Parathyroid adenoma (tissue), 2 donors: ENCODE results near the gene BLOC1S4.

Experiments used
- H2AFZ ChIP-seq: fragments of 300-600 bp; sonication (generic); one replicate; pipeline ENCODE4 v1.7.0; 2017; ENCODE audit warnings: antibody characterized with exemption, mild to moderate bottlenecking
- H3K27ac ChIP-seq: fragments of 300-600 bp; sonication (generic); one replicate; pipeline ENCODE4 v1.7.0; 2017
- H3K27me3 ChIP-seq: fragments of 300-600 bp; sonication (generic); one replicate; pipeline ENCODE4 v1.7.0; 2017; ENCODE audit warnings: low read length; ENCODE audit not compliant: control insufficient read depth, insufficient read depth
- H3K36me3 ChIP-seq: fragments of 300-600 bp; sonication (generic); one replicate; pipeline ENCODE4 v1.7.0; 2017; ENCODE audit warnings: low read length; ENCODE audit not compliant: control insufficient read depth, insufficient read depth
- H3K4me1 ChIP-seq: fragments of 300-600 bp; sonication (generic); one replicate; pipeline ENCODE4 v1.7.0; 2017; ENCODE audit warnings: control low read depth
- H3K4me2 ChIP-seq: fragments of 300-600 bp; sonication (generic); one replicate; pipeline ENCODE4 v1.7.0; 2017; ENCODE audit warnings: low read length
- H3K4me3 ChIP-seq: fragments of 300-600 bp; sonication (generic); one replicate; pipeline ENCODE4 v1.7.0; 2017; ENCODE audit warnings: low read depth, low read length
- H3K79me2 ChIP-seq: fragments of 300-600 bp; sonication (generic); one replicate; pipeline ENCODE4 v1.7.0; 2017; ENCODE audit warnings: control low read depth
- H3K9ac ChIP-seq: fragments of 300-600 bp; sonication (generic); one replicate; pipeline ENCODE4 v1.7.0; 2017; ENCODE audit warnings: mild to moderate bottlenecking
- H3K9me3 ChIP-seq: fragments of 300-600 bp; sonication (generic); one replicate; pipeline ENCODE4 v1.7.0; 2017; ENCODE audit warnings: low read length; ENCODE audit not compliant: control insufficient read depth
- TF ChIP-seq, protein P1 (sequence below): fragments of 300-600 bp; sonication (generic); IDR thresholded peaks from one replicate; pipeline ENCODE4 v1.7.0; 2017; ENCODE audit warnings: antibody characterized with exemption, mild to moderate bottlenecking
- donor health status: primary hyperparathyroidism.

The BLOC1S4 gene

DNA sequence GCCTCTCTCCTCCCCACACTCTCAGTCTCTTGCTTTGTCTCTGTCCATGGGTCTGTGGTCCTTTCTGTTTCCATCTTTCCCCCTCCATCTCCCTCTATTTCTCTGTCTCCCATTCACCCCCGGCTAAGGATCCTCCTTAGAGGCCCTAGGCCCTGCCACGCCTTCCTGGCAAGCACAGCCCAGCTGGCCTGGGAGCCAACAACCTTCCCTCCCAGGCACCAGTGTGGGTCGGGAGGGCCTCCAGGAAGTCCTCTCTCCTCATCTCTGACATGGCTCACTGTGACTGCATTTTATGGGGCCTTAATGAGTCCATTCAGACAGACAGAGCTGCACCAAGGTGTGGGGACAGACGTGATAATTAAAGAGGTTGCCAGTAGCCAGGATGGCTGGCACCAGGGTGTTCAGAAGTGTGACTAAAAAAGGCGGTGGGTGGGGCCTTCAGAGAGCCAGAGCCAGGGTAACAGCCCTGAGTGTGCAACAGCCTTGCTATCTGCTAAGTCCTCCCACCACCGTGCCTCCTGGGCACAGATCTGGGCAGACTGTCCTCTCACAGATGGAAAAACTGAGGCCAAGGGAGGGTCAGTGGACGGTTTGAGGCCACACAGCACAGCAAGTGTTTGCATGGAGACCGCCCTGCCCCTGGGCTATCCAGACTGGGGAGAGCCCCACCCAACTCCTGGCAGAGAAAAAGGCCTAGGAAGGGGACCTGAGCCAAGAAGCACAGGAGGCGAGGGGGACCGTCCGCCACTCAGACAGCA, 31.5 kb downstream of the BLOC1S4 start:
- Histone ChIP-seq H3K27me3 (no peaks in the 10 kb centered on the region), H3K4me1 (no peaks in the 10 kb centered on the region), H3K4me2 (no peak overlapping the region), H2AFZ (no peak overlapping the region), H3K9ac (no peak overlapping the region), H3K9me3 (no peaks in the 10 kb centered on the region), H3K4me3 (no peak overlapping the region), H3K36me3 (no peaks in the 10 kb centered on the region), H3K79me2 (no peaks in the 10 kb centered on the region), H3K27ac (no peak overlapping the region)
- TF ChIP-seq, protein P1, sequence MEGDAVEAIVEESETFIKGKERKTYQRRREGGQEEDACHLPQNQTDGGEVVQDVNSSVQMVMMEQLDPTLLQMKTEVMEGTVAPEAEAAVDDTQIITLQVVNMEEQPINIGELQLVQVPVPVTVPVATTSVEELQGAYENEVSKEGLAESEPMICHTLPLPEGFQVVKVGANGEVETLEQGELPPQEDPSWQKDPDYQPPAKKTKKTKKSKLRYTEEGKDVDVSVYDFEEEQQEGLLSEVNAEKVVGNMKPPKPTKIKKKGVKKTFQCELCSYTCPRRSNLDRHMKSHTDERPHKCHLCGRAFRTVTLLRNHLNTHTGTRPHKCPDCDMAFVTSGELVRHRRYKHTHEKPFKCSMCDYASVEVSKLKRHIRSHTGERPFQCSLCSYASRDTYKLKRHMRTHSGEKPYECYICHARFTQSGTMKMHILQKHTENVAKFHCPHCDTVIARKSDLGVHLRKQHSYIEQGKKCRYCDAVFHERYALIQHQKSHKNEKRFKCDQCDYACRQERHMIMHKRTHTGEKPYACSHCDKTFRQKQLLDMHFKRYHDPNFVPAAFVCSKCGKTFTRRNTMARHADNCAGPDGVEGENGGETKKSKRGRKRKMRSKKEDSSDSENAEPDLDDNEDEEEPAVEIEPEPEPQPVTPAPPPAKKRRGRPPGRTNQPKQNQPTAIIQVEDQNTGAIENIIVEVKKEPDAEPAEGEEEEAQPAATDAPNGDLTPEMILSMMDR: no peak

DNA sequence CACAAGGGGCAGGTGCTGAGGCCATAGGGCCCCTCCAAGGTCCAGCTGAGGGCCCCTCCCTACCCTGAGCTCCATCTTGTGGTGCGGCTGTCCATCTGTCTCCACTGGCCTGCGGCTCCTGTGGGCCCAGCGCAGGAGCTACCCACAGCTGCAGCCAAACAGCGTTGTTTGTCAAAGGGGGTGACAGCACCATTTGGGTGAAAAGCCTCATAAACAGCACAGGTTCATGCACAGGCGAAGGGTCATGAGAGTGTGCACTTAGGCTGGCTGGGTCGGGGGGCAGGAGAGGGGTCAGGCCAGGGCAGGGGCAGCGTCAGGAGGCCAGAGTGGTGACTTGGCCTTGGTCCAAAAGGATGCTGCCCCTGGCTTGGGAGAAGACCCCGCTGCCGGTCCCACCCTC, 32.3 kb downstream of the BLOC1S4 start:
- Histone ChIP-seq H3K27me3 (no peaks in the 10 kb centered on the region), H3K4me3 (no peak overlapping the region), H3K27ac (no peak overlapping the region), H3K4me1 (no peaks in the 10 kb centered on the region), H2AFZ (no peak overlapping the region), H3K79me2 (no peaks in the 10 kb centered on the region), H3K36me3 (no peaks in the 10 kb centered on the region), H3K9ac (no peak overlapping the region), H3K4me2 (no peak overlapping the region), H3K9me3 (no peaks in the 10 kb centered on the region)
- TF ChIP-seq, protein P1: no peak

DNA sequence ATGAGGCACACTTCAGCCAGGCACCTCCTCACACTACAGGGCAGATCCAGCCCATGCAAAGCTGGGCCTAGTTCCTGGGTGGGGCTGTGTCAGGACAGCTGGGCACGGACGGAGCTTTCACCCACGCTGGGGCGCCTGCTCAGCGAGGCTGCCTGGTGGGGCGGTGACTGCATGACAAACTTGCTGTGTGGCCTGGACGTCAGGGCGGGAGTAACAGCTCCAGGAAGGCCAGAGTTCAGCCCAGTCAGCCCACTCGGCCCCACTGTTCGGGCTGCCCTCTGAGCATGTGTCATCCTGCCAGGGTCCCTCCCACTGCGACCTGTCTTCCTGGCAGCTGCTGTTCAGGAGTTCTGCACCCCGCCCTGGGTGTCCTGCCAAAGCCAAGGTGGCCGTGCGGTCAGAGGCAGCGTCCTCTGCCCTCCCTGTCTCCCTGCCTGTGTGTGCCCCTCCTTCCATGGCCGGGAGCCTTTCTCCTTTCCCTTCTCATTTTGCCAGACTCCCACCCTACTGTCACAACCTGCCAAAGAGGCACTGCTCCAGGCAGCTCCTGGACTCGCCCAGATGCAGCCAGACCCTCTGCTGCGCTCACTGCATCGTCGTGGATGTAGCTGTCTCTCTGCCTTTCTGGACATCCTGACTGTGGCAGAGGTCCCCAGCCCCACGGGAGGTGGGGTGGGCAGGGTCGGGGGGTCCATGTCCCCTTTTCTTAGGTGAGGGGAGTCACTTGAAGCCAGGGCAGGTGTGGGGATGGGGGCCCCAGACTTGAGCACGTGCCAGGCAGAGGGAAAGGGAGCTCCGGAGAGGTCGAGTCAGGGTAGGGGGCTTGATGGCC, 33.6 kb downstream of the BLOC1S4 start:
- Histone ChIP-seq H2AFZ (no peak overlapping the region), H3K9me3 (no peaks in the 10 kb centered on the region), H3K27ac (no peak overlapping the region), H3K4me3 (no peak overlapping the region), H3K4me1 (no peaks in the 10 kb centered on the region), H3K4me2 (no peak overlapping the region), H3K36me3 (no peaks in the 10 kb centered on the region), H3K9ac (no peak overlapping the region), H3K27me3 (no peaks in the 10 kb centered on the region), H3K79me2 (no peaks in the 10 kb centered on the region)
- TF ChIP-seq, protein P1: no peak

DNA sequence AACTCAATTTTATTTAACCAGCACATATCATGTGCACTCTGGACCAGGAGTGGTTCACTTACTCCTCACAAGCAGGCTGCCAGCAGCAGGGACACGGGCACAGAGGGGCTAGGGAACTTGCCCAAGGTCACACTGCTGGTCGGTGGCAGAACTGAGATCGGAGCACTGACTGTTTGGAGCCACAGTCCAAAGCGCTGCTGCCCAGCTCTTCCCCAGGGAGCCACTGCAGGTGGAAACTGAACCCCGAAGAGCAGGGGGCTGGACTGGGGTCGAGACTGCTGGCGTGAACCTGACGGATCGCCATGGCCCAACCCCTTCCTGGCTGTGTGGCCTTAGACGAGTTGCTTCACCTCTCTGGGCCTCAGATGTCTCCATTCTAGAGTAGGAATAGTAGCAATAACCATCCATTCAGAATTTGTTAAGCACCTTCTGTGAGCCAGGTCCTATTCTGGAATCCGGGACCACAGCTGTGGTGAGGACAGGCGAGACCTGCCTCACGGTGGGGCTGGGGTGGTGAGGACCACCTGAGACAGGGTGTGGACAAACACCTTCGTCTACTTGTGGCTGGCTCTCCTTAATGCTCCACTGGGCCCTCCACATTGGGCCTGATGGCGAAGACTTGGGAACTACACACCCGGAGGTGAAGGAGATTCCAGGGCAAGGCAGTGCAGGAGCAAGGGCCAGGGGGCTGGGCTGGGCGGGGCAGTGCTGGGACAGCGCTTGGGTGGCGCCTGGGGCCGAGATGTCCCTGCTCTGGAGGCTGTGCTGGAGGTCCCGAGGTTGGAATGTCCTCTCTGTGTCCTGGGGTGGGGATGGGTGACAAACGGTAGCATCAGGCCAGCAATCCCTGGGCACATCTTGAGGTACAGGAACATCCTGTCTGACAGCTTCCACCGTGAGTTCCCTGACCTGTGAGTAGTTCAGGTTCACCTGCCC, 34.6 kb downstream of the BLOC1S4 start:
- H3K79me2 ChIP-seq: no peaks in the 10 kb centered on the region
- H3K4me3 ChIP-seq: no peak overlapping the region
- H3K36me3 ChIP-seq: no peaks in the 10 kb centered on the region
- no peak overlapping the region for H3K27ac ChIP-seq
- no peaks in the 10 kb centered on the region for H3K9me3 ChIP-seq
- no peaks in the 10 kb centered on the region for H3K4me1 ChIP-seq
- no peak overlapping the region for H3K4me2 ChIP-seq
- no peaks in the 10 kb centered on the region for H3K27me3 ChIP-seq
- TF ChIP-seq, protein P1: no peak
- no peak overlapping the region for H2AFZ ChIP-seq
- H3K9ac ChIP-seq: no peak overlapping the region
